Stimulated activated CD4-positive, alpha-beta T cell treated with anti-CD3 and anti-CD28 coated beads, Interleukin-2, amount 100 ng/mL, for 48 hours (primary cell): ENCODE measurements around the gene DERA.
"Not testable (repeated sequence)": the region's sequence is repeated elsewhere in the genome, so short reads cannot be mapped to it uniquely, and the experiment has no call there.

ENCODE experiments used
- DNase-seq, 2 donors: peaks; one replicate each; pipeline ENCODE4 v3.0.0-alpha.2; 2020

The DERA gene

DNA sequence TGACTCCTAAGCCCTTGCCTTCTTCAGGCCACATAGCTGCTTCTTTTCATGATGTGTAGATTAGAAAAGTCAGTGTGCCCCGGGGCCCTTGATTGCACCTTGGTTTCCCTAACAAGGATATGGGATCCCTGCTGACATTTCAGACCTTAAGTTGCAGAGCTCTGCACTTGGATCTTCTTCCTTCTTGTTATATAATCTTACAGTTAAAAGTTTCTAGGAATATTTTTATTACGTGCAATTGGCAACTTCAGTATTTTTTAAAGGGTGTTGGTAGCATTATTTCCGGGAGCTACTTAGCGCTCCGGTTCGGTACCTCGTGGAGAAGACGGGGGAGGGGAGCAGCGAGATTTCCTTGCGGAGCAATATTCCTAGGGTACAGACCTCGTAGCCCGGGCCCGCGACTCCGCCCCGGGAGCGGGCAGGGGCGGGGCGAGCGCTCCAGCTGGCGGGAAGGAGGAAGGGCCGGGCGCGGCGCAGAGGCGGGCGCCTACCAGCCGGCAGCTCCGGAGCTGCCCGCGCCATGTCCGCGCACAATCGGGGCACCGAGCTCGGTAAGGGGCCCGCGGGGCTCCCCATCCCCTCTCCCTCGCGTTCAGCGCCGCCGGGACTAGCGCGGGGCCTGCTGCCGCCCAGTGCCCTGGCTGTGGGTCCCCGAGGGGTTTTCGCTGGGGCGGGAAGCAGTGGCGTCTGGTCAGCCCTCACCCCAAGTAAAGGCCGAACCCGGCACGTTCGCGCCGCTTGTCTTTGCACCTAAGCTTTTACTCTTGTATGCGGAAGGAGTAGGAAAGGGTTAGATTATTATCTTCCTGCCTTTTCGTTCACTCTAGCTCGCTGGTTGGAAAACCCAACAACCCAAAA, at the start of gene DERA:
Gene DERA, plus strand, starts transcription at position 469 of the 858 bp plus-strand sequence. Its CDS starts 52 bp downstream, at position 521.
- peak; percentile 53 to 54 for DNase-seq

DNA sequence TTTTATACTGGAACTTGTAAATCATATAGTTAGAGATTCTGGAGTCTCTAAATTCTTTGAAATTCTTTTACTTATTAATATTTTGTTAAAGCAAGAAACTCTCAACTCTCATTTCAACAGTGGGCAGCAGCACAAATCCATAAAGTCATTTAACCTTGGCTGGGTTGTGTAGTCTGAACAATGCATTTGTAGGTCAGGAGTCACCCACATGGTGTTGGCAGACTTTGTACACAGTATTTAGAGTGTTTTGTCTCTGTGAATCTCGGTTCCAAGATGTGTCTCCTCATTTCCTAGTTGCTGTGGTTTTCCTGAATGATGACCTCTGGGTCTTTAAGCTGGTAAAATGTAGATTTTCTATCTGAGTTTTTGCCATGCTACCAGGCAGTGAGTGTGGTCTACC, 49.7 kb upstream of the DERA start:
- no peak for DNase-seq

DNA sequence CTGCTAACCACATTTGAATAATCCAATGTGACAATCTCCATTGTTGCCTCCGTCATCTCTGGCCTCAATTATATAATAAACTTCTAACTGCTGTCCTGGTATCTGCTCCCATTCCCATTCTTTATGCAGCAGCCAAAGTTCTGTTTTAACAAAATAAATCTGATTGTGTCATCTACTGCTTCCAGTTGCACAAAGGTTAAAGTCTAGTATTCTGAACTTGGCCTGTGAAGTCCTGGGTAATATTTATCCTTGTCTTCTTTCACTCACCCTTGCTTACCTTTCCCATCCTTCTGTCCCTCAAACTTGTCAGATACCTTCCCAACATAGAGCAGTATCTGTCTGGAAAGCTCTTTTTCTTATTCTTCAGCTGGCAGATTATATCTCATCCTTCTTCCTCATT, 48.3 kb upstream of the DERA start:
- DNase-seq, result no peak

DNA sequence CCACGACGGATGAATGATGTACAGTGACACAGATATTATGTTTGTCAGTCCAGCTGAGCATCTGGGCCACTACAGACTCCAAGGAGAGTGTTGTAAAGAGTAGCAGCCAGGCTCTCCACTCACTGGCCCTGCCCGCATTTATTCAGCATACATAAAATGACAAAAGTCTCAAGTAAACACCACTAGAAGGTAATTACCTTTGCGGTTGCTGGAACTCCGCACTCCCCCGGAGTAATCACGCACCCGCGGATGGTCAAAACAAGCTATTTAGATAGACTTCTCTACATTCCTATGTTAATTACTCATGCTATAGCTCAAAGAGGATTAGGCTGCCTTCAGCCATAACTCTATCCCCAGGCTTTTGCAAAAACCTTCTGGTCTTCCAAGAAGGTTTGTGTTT, 47.8 kb upstream of the DERA start:
- no peak for DNase-seq

DNA sequence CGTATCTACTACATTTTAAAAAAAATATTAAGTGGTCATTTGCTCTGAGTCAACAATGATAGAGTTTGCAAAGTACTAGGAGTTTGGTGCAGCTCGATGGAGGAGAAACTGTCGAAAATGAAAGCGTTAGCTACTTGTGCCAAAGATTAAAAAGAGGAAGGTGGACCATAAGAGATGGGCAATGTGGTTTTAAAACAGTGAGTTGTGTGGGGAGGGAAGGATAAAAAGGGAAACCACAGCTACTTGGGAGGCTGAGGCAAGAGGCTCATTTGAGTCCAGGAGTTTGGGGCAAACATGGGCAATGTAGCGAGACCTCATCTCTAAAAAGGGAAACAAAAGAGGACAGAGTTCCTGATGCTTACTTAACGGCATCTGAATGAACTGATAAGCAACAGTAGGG, 47.1 kb upstream of the DERA start:
- no peak for DNase-seq

DNA sequence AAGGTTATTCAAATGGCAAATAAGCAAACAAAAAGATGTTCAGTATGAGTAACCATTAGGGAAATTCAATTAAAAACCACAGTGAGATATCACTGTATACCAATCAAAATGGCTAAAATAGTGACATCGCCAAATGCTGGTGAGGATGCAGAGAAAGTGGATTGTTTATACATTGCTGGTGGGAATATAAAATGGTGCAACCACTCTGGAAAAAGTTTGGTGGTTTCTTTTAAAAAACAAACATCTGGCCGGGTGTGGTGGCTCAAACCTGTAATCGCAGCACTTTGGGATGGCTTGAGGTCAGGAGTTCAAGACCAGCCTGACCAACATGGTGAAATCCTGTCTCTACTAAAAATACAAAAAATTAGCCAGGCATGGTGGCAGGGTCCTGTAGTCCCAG, 42.9 kb upstream of the DERA start:
- no peak for DNase-seq

DNA sequence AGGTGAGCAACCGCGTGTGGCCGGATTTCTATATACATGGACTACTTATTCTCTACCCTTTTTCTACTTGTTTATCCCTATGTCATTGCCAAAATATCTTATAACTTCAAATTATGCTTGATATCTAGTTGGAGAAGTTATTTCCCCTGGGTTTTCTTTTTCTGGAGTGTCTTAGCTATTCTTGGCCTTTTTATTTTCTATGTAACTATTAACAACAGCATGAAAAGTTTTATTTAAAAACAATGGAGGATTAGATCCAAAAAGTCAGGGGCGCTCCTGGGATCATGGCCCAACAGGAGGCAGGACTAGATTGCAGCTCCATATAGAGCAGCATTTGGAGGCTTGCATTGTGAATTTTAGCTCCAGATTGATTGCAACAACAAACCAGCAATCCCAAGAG, 37.6 kb upstream of the DERA start:
- DNase-seq, result no peak

DNA sequence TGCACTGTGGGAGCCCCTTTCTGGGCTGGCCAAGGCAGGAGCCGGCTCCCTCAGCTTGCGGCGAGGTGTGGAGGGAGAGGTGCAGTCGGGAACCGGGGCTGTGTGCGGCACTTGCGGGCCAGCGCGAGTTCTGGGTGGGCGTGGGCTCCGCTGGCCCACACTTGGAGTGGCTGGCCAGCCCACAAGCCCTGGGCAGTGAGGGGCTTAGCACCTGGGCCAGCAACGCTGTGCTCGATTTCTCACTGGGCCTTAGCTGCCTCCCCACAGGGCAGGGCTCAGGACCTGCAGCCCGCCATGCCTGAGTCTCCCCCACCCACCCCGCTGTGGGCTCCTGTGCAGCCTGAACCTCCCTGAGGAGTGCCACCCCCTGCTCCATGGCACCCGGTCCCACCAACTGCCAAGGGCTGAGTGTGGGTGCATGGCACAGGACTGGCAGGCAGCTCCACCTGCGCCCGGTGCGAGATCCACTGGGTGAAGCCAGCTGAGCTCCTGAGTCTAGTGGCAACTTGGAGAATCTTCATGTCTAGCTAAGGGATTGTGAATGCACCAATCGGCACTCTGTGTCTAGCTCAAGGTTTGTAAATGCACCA, 36.5 kb upstream of the DERA start:
- DNase-seq, result not testable (repeated sequence)

DNA sequence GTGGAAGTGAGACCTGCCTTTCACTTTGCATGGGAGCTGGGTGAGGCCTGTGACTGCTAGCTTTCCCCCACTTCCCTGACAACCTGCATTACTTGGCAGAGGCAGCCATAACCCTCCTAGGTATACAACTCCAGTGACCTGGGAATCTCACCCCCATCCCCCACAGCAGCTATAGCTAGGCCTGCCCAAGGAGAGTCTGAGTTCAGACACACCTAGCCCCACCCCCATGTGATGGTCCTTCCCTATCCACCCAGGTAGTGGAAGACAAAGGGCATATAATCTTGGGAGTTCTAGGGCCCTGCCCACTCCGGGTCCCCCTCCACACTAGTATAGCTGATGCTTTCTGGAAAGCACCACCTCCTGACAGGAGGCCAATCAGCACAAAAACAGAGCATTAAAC, 35.3 kb upstream of the DERA start:
- no peak for DNase-seq

DNA sequence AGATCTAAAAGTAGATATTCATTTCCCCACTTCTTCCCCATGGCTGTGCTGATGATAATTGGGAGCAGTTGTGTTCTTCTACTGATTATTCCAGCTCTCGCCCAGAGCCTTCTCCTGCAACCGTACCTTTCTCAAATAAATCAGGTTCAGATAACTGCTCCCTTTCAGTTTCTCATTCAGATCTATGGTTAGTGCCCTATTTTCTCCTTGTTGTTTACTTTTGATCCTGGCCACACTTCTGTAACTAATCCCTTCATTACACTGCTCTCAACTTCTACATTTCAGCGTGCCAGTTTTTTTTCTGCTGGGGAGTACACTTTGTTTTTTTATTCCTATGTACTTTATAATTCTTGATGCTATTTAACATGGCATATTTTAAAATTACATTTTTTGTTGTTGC, 31.7 kb upstream of the DERA start:
- DNase-seq, result no peak

DNA sequence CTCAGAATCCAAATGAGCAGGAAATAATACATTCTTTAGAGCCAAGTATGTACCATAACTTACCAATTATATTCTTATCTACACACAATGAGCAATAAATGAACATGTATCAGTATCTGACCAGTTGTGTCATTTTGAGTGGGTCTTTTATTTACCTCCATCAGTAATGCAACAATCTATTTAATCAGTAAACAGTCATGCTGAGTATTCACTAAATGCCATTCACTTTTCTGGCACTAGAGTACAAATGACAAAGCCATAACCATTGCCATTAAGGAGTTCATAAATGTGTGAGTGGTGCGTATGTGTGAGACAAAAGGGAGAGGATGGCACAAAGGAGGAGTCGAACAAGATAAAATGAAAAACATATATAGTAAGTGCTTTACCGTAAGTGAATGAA, 30.4 kb upstream of the DERA start:
- DNase-seq, result no peak

DNA sequence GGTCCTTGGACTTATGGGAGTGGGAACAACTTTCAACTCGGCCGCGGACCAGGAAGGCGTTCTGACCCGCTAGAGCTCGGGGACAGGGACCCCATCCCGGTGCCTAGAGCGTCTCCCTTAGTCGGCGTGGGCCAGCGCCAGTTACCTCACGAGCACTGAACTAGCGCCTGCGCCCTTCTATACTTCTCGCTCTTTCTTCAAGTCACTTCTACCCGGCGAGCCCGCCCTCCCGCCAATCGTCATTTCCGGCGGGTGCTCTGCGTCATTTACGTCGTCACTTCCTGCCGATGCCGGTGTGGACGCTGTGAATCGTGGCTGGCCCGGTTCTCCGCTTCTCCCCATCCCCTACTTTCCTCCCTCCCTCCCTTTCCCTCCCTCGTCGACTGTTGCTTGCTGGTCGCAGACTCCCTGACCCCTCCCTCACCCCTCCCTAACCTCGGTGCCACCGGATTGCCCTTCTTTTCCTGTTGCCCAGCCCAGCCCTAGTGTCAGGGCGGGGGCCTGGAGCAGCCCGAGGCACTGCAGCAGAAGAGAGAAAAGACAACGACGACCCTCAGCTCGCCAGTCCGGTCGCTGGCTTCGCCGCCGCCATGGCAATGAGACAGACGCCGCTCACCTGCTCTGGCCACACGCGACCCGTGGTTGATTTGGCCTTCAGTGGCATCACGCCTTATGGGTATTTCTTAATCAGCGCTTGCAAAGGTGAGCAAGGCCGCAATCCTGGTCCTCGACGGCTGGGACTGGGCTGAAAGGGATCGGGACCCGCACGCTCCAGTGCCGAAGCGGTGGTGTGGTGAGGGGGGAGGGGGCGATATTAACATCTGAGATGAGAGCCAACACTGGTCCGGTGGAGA, 28.8 kb upstream of the DERA start, which contains the start of gene STRAP:
Gene STRAP, plus strand, starts transcription at position 270 of the 854 bp plus-strand sequence. Its CDS starts 321 bp downstream, at position 591.
- DNase-seq, result peak; percentile 92 to 93

DNA sequence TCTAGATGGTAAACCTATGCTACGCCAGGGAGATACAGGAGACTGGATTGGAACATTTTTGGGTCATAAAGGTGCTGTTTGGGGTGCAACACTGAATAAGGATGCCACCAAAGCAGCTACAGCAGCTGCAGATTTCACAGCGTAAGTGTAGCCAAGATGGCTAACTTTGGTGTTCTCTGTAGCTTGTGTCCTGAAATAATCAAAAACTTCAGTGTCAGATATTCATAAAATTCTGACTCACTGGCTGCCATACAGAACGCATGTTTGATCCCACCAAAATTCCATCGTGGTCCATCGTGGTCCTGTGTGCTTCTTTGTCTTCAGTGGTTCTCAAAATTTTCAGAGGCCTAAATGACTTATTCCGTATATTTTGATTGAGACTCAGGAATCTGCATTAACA, 27.6 kb upstream of the DERA start:
- DNase-seq, result no peak

DNA sequence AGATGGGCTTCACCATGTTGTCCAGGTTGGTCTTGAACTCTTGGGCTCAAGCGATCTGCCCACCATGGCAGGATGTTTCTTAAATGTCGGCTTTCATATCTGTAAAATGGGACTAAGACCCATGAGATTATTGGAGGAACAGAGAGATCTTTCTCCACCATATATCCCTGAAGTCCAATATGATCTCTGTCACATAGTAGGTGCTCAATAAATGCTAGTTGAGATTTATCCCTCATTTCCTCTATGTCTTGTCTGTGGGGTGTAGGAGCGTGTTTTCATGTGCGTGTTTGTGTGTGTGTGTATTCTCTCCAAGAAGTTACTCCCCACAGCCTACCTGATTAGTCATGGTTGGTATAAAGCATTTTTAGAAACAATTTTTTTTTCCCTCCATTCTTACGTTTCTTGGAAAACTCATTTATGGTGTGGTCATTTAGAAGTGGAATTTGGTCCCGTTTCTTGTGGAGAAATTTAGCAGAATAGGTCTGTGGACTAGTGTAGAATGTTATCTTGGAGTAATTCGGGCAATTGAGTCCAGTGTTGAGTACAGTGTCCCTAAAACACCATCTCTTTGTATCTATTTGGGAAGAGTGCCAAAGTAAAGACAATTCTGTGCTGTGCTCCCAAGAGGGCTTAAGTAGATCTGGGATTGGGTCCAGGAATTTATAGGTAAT, 24.6 kb upstream of the DERA start:
- DNase-seq, result no peak

DNA sequence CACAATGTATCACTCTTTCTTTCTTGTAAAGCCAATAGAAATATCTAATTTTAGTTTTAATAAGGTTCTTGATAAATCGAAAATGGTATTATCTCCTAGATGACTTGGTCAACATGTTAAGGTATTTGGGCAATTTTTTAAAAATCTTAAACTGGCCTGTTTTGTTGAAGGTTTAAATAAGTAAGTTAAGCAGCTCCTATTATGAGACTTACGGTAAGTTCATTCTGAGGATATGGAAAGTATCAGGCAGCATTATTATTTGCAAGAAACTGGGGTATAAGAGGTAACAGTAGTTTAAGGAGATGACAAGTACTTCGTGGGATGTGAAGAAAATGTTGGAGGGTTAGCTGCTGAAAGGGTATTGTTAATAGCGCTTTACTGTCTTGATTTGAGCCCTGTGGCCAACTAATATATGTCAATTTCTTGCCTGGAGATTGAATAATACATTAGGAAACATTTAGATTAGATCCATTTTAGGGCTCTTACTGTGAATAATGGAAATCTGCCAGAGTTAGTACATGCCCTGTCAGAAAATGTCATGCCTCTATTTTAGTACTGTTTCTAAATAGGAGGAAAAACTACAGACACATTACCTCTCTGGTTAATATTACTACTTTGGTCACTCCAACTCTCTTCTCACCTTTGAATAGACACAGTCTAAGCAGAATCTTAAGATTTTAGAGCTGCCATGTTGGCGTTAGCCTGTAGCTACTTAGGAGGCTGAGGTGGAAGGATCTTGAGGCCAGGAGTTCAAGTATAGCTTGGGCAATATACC, 23.9 kb upstream of the DERA start:
- DNase-seq, result no peak

DNA sequence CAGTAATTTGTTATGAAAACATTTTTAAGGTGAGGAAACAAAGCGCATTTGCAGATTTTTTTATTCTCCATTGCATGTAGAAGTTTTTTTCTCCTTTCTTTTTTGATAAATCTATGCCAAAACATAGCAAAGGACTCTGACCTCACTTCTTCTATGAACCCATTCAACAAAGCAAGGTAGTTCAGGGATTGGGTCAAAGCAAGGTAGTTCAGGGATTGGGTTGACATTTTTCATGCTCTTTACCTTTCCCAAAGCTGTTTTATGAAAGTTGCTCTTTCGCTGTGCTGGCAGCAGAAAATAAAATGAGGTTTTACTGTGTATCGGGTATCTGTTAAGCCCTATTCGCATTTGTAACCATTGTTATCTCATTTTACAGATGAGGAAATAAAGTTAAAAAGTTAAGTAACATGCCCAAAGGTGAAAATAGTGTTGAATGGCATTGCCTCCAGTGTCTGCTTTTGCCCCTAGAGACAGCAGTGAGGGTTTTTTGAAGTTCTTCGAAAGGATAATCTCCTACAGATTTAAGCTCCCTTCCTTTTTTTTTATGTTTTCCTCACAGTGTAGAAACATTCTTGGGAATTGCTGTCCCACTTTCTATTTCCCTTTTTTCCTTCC, 18.4 kb upstream of the DERA start:
- DNase-seq, result no peak

DNA sequence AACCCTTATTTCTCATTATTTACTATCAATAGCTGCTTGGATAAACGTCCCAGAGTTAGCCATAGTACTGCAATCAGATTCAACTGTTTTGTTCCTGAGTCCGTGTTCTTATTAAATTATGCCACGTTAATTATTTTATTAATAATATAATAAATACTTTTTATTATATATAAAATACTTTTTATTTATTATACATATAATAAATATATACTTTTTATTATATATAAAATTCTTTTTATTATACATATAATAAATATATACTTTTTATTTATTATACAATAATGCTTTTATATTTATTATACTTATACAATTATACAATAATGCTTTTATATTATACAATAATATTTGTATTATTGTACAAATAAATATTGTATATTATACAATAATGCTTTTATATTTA, 17.9 kb upstream of the DERA start:
- no peak for DNase-seq

DNA sequence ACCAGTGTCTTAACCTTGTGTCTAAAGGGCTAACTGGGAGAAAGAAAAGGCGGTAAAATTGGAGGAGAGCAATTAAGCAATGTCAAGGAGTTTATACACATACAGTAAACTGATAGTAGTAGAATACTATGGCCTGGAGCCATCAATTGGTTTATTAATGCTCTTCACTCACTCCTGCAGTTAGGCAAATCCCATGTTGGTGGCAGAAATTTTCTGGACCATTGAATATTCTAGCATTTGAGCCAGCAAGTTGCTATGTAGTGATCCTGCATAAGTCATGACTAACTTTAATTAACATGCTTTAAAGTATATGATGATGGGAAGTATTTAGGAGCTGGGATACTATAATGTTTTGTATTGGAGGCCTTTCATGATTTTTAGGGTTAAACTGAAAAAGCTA, 14.3 kb upstream of the DERA start:
- DNase-seq, result no peak

DNA sequence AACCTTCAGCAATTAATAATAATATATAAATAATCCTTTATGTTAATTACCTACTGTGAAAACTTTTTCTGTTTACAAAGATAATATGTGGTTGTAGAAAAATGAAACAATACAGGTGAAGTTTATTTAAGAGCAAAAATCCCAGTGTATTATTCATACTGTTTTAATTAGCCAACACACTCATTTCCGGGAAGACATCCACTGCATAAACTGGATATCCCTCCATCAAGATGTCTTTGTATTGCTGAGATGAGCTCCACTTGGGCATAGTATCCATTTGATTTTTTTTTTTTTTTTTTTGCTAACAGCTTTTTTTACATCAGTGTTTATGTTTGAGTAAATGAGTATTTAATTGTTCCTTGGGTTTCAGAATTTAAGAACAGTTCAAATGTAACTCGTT, 13.7 kb upstream of the DERA start:
- no peak for DNase-seq

DNA sequence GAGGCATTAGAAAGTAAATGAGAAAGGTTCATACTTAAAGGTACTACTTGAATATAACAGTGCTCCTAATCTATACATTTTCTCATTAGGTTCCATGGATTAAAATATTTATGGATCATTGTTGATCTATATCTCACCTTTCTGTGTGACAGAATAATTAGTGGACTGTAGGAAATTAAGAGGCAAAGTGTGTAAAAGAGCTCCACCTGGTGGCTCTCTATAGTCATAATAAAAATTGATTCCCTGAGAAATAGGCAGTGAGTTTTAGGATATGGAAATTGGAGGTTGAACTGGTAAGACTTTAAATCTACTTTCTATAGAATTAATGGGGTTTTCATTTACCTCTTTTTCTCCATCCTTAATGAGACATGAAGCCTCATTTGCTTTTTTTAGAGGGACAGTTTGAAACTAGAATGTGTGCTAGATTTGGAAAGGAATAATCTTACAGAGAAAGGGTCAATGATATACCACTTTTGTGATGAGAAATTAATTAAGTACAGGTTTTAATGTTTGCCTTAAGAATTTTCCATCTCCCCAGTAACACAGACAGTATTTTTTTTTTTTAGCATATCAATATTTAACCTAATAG, 11.8 kb upstream of the DERA start:
- no peak for DNase-seq

DNA sequence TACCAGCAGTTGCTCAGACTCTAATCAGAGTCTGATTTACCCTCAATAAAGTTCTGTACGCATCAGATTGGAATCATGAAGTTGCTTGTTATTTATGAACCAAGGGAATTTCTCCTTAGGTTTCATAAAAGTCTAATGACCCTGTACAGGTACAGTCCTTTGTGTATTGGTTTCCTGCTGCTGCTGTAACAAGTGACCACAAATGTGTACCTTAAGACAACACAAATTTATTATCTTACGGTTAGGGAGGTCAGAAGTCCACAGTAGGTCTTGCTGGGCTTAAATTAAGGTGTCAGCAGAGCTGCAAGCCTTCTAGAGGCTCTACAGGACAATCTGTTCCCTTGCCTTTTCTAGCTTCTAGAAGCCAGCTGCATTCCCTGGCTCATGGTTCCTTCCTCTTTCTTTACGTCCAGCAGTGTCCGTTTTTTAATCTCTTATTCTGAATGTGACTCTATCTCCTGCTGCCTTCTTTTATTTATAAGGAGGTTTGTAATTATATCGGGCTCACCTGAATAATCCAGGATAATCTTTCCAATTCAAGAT, 6.7 kb upstream of the DERA start:
- DNase-seq, result no peak
